SK-N-SH (cell line): Measurements from ENCODE around the gene KEAP1. TPM values are rescaled to one million over a fixed set of nuclear protein-coding genes. Genes with fewer than 3 reads are reported as not detected.
"Not testable (repeated sequence)": the region's sequence is repeated elsewhere in the genome, so short reads cannot be mapped to it uniquely, and the experiment has no call there.

Experiments used
- CTCF ChIA-PET: fragments of 300-600, 350-600 bp; formaldehyde crosslinking; extraction: SDS; loops from one replicate; lab custom pipeline; 2021; lab: Yijun Ruan, JAX
- POLR2A ChIA-PET: fragments of 350-600 bp; sonication (Branson Sonifier 250); formaldehyde crosslinking; extraction: SDS; loops from one replicate; lab custom pipeline; 2020; ENCODE audit warnings: antibody characterized with exemption, inconsistent platforms; lab: Yijun Ruan, JAX
- DNase-seq: peaks from one replicate; pipeline ENCODE4 v3.0.0; 2012
- H2AFZ ChIP-seq: fragments of 200-600 bp; sonication (generic); 2 replicates; pipeline ENCODE4 v1.8.1; 2016; ENCODE audit warnings: antibody characterized with exemption, mild to moderate bottlenecking, low read depth
- H3F3A ChIP-seq: fragments of 200-600 bp; sonication (generic); replicated peaks from 2 replicates; pipeline ENCODE3; 2016; ENCODE audit warnings: antibody characterized with exemption, mild to moderate bottlenecking; ENCODE audit not compliant: insufficient read depth
- H3K27ac ChIP-seq, 2 experiments: fragments of 200-500 bp in 1 of 2; fragments of 200-600 bp in 1 of 2; sonication (Bioruptor generic) in 1 of 2; sonication (generic), shearing (Covaris generic) in 1 of 2; 2 replicates each; pipeline versions ENCODE4 v1.5.1 to v1.6.1; 2014 to 2016; ENCODE audit warnings: low read depth in 2 of 2, inconsistent platforms in 1 of 2, low read length in 1 of 2, mild to moderate bottlenecking in 1 of 2, mixed read lengths in 1 of 2
- H3K27me3 ChIP-seq: fragments of 200-600 bp; sonication (generic), shearing (Covaris generic); 2 replicates; pipeline ENCODE4 v1.6.1; 2016; ENCODE audit warnings: mixed run types; ENCODE audit not compliant: insufficient read depth
- H3K36me3 ChIP-seq, 2 experiments: fragments of 200-500 bp in 1 of 2; fragments of 200-600 bp in 1 of 2; sonication (Bioruptor generic) in 1 of 2; sonication (generic) in 1 of 2; replicated peaks in 1 of 2; 2 replicates each; pipeline versions ENCODE3 to v1.5.1; 2014 to 2016; ENCODE audit warnings: low read length in 1 of 2, mild to moderate bottlenecking in 1 of 2; ENCODE audit not compliant: insufficient read depth in 2 of 2, control insufficient read depth in 1 of 2
- H3K4me1 ChIP-seq, 2 experiments: fragments of 200-500 bp in 1 of 2; fragments of 200-600 bp in 1 of 2; sonication (Bioruptor generic) in 1 of 2; sonication (generic), shearing (Covaris generic) in 1 of 2; 2 replicates each; pipeline versions ENCODE4 v1.5.1 to v1.6.1; 2014 to 2016; ENCODE audit warnings: low read depth in 1 of 2, low read length in 1 of 2, mixed run types in 1 of 2; ENCODE audit not compliant: insufficient read depth in 2 of 2, control insufficient read depth in 1 of 2
- H3K4me2 ChIP-seq: fragments of 200-600 bp; sonication (generic), shearing (Covaris generic); 2 replicates; pipeline ENCODE4 v1.6.1; 2017; ENCODE audit warnings: mixed run types
- H3K4me3 ChIP-seq, 2 experiments: fragments of 200-500 bp in 1 of 2; fragments of 200-600 bp in 1 of 2; sonication (Bioruptor generic) in 1 of 2; sonication (generic), shearing (Covaris generic) in 1 of 2; 2 replicates each; pipeline versions ENCODE4 v1.5.1 to v1.8.1; 2014 to 2016; ENCODE audit warnings: low read depth in 2 of 2, inconsistent platforms in 1 of 2, low read length in 1 of 2, mild to moderate bottlenecking in 1 of 2, mixed read lengths in 1 of 2, moderate library complexity in 1 of 2
- H3K79me2 ChIP-seq: fragments of 200-600 bp; sonication (generic); 2 replicates; pipeline ENCODE4 v1.8.1; 2017; ENCODE audit warnings: mild to moderate bottlenecking; ENCODE audit not compliant: insufficient read depth
- H3K9ac ChIP-seq: fragments of 200-600 bp; sonication (generic); 2 replicates; pipeline ENCODE4 v1.6.1; 2017; ENCODE audit warnings: mixed run types
- H3K9me2 ChIP-seq: fragments of 200-600 bp; sonication (generic); 2 replicates; pipeline ENCODE4 v1.6.1; 2017; ENCODE audit warnings: mixed run types
- H3K9me3 ChIP-seq: fragments of 200-600 bp; sonication (generic); 2 replicates; pipeline ENCODE4 v1.6.1; 2017; ENCODE audit warnings: mixed run types, mild to moderate bottlenecking, moderate library complexity
- H4K20me1 ChIP-seq: fragments of 200-600 bp; sonication (generic); 2 replicates; pipeline ENCODE4 v1.6.1; 2017; ENCODE audit warnings: mild to moderate bottlenecking, mixed run types; ENCODE audit not compliant: insufficient read depth
- FOSL2 ChIP-seq: IDR thresholded peaks from 2 replicates; pipeline ENCODE4 v1.4.0; 2012; ENCODE audit warnings: low read depth, mild to moderate bottlenecking, moderate library complexity, borderline replicate concordance
- FOXM1 ChIP-seq: IDR thresholded peaks from 2 replicates; pipeline ENCODE4 v1.4.0; 2012; ENCODE audit warnings: low read depth, mild to moderate bottlenecking
- GABPA ChIP-seq: IDR thresholded peaks from 2 replicates; pipeline ENCODE4 v1.4.0; 2012; ENCODE audit warnings: low read depth, mild to moderate bottlenecking
- GATA2 ChIP-seq: sonication (generic); formaldehyde crosslinking; IDR thresholded peaks from 2 replicates; pipeline ENCODE4 v1.5.0; 2020; ENCODE audit warnings: mild to moderate bottlenecking, missing genetic modification reagents
- JUND ChIP-seq: IDR thresholded peaks from 2 replicates; pipeline ENCODE4 v1.4.0; 2012
- MXI1 ChIP-seq: IDR thresholded peaks from 2 replicates; pipeline ENCODE4 v1.6.1; 2012; ENCODE audit warnings: mild to moderate bottlenecking, low read depth, low read length, improper control_type of control experiment
- NFIC ChIP-seq: IDR thresholded peaks from 2 replicates; pipeline ENCODE4 v1.4.0; 2012; ENCODE audit warnings: borderline replicate concordance
- POLR2AphosphoS5 ChIP-seq: IDR thresholded peaks from 2 replicates; pipeline ENCODE4 v1.6.1; 2012; ENCODE audit warnings: low read depth, low read length
- RFX5 ChIP-seq: IDR thresholded peaks from 2 replicates; pipeline ENCODE4 v1.6.1; 2012; ENCODE audit warnings: mild to moderate bottlenecking, improper control_type of control experiment, low read length
- SIN3A ChIP-seq: IDR thresholded peaks from 2 replicates; pipeline ENCODE4 v1.6.1; 2012; ENCODE audit warnings: low read depth, mild to moderate bottlenecking, low read length, moderate library complexity, borderline replicate concordance
- SMC3 ChIP-seq: IDR thresholded peaks from 2 replicates; pipeline ENCODE4 v1.6.1; 2012; ENCODE audit warnings: low read depth, low read length, improper control_type of control experiment
- TAF1 ChIP-seq: IDR thresholded peaks from 2 replicates; pipeline ENCODE4 v1.6.1; 2012; ENCODE audit warnings: low read depth, mild to moderate bottlenecking, low read length, moderate library complexity, borderline replicate concordance
- TCF12 ChIP-seq: IDR thresholded peaks from 2 replicates; pipeline ENCODE4 v1.4.0; 2012
- WGBS: methylation state at CpG from one replicate; pipeline ENCODE4 v1.1.6; 2017; ENCODE audit warnings: low lambda C conversion rate; 5-methylcytosine and 5-hydroxymethylcytosine counted together
- polyA plus RNA-seq, 3 experiments: library from polyadenylated mRNA; depleted of rRNA; stranded (reverse); fragments of >200 nt; gene quantifications; 2 replicates each; pipeline ENCODE4 v1.2.3, GENCODE V29; 2012
- TF ChIP-seq, protein P1 (sequence below): IDR thresholded peaks from 2 replicates; pipeline ENCODE4; 2012
- TF ChIP-seq, protein P2 (sequence below): IDR thresholded peaks from 2 replicates; pipeline ENCODE4 v1.4.0; 2012; ENCODE audit warnings: low read depth

Gene KEAP1
- polyA plus RNA-seq, 1 of the 3 experiments (the other 2 are of a cell fraction) = 72.9 TPM

DNA sequence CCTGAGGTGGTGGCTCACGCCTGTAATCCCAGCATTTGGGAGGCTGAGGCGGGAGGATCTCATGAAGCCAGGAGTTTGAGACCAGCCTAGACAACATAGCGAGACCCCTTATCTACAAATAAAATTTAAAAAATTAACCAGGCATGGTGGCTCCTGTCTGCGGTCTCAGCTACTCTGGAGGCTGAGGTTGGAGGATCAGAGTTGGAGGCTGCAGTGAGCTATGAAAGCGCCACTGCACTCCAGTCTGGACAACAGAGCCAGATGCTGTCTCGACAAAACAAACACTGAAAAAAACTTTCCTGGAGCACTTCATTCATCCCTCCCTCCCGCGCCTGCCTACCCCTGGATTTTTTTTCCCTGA, 39.9 kb upstream of the KEAP1 start:
- Histone ChIP-seq H4K20me1 (no peaks in the 10 kb centered on the region), H3F3A (peaks cover 5% of the 10 kb centered on the region), H2AFZ (0 out of 2 replicates have a peak overlapping the region, but pooled peaks have one; percentile 68), H3K9ac (no peak overlapping the region), H3K27me3 (peaks cover 14% of the 10 kb centered on the region; the same call in 1 of the 2 replicates), H3K4me1 (peaks cover 0 to 7% of the 10 kb centered on the region in 2 experiments; a peak in 1 of 4 replicates), H3K9me2 (no peaks in the 10 kb centered on the region), H3K79me2 (peaks cover 27% of the 10 kb centered on the region), H3K27ac (no peak overlapping the region), H3K4me3 (peak overlapping the region; percentile 67 to 81), H3K9me3 (no peaks in the 10 kb centered on the region), H3K36me3 (peaks cover 0 to 3% of the 10 kb centered on the region in 2 experiments), H3K4me2 (peak overlapping the region; percentile 84)
- no peak for TF ChIP-seq FOSL2
- TF ChIP-seq TAF1 = no peak
- no peak for TF ChIP-seq POLR2AphosphoS5
- TF ChIP-seq MXI1 = no peak
- no peak for TF ChIP-seq TCF12
- TF ChIP-seq, protein P1, sequence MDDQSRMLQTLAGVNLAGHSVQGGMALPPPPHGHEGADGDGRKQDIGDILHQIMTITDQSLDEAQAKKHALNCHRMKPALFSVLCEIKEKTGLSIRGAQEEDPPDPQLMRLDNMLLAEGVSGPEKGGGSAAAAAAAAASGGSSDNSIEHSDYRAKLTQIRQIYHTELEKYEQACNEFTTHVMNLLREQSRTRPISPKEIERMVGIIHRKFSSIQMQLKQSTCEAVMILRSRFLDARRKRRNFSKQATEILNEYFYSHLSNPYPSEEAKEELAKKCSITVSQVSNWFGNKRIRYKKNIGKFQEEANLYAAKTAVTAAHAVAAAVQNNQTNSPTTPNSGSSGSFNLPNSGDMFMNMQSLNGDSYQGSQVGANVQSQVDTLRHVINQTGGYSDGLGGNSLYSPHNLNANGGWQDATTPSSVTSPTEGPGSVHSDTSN = no peak
- TF ChIP-seq GATA2 (CRISPR knock-in tag) = no peak
- TF ChIP-seq SIN3A = no peak
- TF ChIP-seq JUND = no peak
- TF ChIP-seq RFX5 = no peak
- TF ChIP-seq, protein P2, sequence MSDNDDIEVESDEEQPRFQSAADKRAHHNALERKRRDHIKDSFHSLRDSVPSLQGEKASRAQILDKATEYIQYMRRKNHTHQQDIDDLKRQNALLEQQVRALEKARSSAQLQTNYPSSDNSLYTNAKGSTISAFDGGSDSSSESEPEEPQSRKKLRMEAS = no peak
- TF ChIP-seq SMC3 = no peak
- TF ChIP-seq FOXM1 = no peak
- no peak for TF ChIP-seq NFIC
- no peak for TF ChIP-seq GABPA
- POLR2A ChIA-PET = interaction anchor here (1.0 kb wide), 1 partner anchor 23 kb away, joined by 3 read pairs; the partner anchor contains the start of gene KRI1
- no peak for DNase-seq
- WGBS = 52% methylated on average over 8 of the region's 8 CpGs
- CTCF ChIA-PET = interaction anchor here (0.8 to 3.1 kb wide), 10 partner anchors 9 to 157 kb away, joined by 3 to 19 read pairs (median 4); no protein-coding TSS in a partner anchor

GRCh38 chr19:10539016-10539415, 35.9 kb upstream of the KEAP1 start:
- WGBS = 55% methylated on average over 7 of the region's 9 CpGs
- H3K4me1 ChIP-seq, H3K4me3 ChIP-seq, POLR2A ChIA-PET, H3K9me2 ChIP-seq, H3K9me3 ChIP-seq, H3F3A ChIP-seq, H3K27ac ChIP-seq, H3K79me2 ChIP-seq, H3K4me2 ChIP-seq, H4K20me1 ChIP-seq, H2AFZ ChIP-seq, DNase-seq, H3K9ac ChIP-seq, H3K36me3 ChIP-seq: not testable (repeated sequence)
- CTCF ChIA-PET = interaction anchor here (1.0 to 1.3 kb wide), 2 partner anchors 16 to 56 kb away, joined by 3 to 4 read pairs; no protein-coding TSS in a partner anchor
- H3K27me3 ChIP-seq = peaks cover 26% of the 10 kb centered on the region; the same call in 1 of the 2 replicates
